HepG2 (cell line): Measurements from ENCODE around the gene ADAMTSL3.

Experiments
- ATF2 ChIP-seq: sonication (generic); formaldehyde crosslinking; IDR thresholded peaks from 2 replicates; pipeline ENCODE4 v1.4.0; 2020; ENCODE audit warnings: missing genetic modification reagents
- CTCF ChIP-seq: sonication (generic); formaldehyde crosslinking; IDR thresholded peaks from 2 replicates; pipeline ENCODE4 v1.5.0; 2020; ENCODE audit warnings: mild to moderate bottlenecking, missing genetic modification reagents, moderate library complexity
- ESRRA ChIP-seq: sonication (generic); formaldehyde crosslinking; IDR thresholded peaks from 2 replicates; pipeline ENCODE4 v1.5.1; 2020; ENCODE audit warnings: mild to moderate bottlenecking, low read depth, missing genetic modification reagents
- NFIB ChIP-seq: sonication (generic); formaldehyde crosslinking; IDR thresholded peaks from 2 replicates; pipeline ENCODE4 v1.9.0; 2021; ENCODE audit warnings: missing genetic modification reagents, mild to moderate bottlenecking, borderline replicate concordance
- ZNF24 ChIP-seq: fragments of 450-650 bp; IDR thresholded peaks from 2 replicates; pipeline ENCODE4 v1.6.1; 2017; ENCODE audit warnings: antibody characterized with exemption, mild to moderate bottlenecking
- ZNF282 ChIP-seq: fragments of 450-650 bp; IDR thresholded peaks from 2 replicates; pipeline ENCODE4 v1.6.1; 2018; ENCODE audit not compliant: partially characterized antibody
- ZNF580 ChIP-seq: IDR thresholded peaks from 2 replicates; pipeline ENCODE4 v1.6.1; 2016; ENCODE audit warnings: low read depth, borderline replicate concordance
- TF ChIP-seq, protein P1 (sequence below): IDR thresholded peaks from 2 replicates; pipeline ENCODE4 v1.6.1; 2016; ENCODE audit warnings: mild to moderate bottlenecking

GRCh38 chr15:83880529-83880928 lies 226.6 kb downstream of the ADAMTSL3 start:
- TF ChIP-seq ZNF282, result no peak
- TF ChIP-seq, protein P1, sequence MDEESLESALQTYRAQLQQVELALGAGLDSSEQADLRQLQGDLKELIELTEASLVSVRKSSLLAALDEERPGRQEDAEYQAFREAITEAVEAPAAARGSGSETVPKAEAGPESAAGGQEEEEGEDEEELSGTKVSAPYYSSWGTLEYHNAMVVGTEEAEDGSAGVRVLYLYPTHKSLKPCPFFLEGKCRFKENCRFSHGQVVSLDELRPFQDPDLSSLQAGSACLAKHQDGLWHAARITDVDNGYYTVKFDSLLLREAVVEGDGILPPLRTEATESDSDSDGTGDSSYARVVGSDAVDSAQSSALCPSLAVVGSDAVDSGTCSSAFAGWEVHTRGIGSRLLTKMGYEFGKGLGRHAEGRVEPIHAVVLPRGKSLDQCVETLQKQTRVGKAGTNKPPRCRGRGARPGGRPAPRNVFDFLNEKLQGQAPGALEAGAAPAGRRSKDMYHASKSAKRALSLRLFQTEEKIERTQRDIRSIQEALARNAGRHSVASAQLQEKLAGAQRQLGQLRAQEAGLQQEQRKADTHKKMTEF (CRISPR knock-in tag), result no peak
- TF ChIP-seq CTCF (CRISPR knock-in tag), result no peak
- TF ChIP-seq ATF2 (CRISPR knock-in tag), result no peak
- TF ChIP-seq ESRRA (CRISPR knock-in tag), result no peak
- TF ChIP-seq ZNF580 (CRISPR knock-in tag), result no peak
- TF ChIP-seq ZNF24, result no peak
- TF ChIP-seq NFIB (CRISPR knock-in tag), result no peak
